Measurements from ENCODE around the gene CXorf58. TPM values are rescaled to one million over a fixed set of nuclear protein-coding genes. Genes with fewer than 3 reads are reported as not detected.
A peak's percentile ranks its signal among the peaks of the same experiment; 100 is the strongest.

The CXorf58 gene
- total and polyA plus RNA-seq, 2 donors (not counting 1 experiment from before 2014, with no cell fraction given), result 0.07 TPM; not detected in 1

DNA sequence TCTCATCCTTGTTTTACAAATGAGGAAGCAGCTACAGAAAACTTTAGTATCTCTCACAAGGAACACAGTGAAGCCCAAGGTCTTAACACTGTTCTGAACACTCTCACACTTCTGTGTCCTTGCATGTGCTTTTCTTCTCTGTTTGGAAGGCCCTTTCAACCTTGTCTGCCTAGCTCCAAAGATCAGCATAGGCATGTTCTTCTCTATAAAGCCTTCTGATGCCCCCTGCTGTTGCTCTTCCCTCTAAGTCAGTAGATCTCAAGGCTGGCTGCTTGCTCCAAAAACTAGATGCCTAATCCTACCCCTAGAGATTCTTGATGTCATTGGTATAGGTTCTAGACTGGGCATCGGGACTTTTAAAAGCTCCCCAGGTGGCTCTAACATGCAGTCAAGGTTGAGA is 6.0 kb upstream of the CXorf58 start:
- Histone ChIP-seq H3K9me3 (ENCODE audit: control extremely low read depth in 1 of 3, control insufficient read depth in 2 of 3, insufficient read depth in 1 of 3, low read length in 2 of 3) (no peaks in the 10 kb centered on the region), H3K36me3 (replicated peaks in 1 of 2; ENCODE audit: control extremely low read depth in 1 of 2, control insufficient read depth in 1 of 2, extremely low read depth in 1 of 2, insufficient read depth in 2 of 2, low read length in 1 of 2) (no peaks in the 10 kb centered on the region), H2AFZ (ENCODE audit: insufficient read depth, low read depth, low read length, poor library complexity, severe bottlenecking) (no peak overlapping the region), H3K4me2 (replicated peaks; ENCODE audit: low read depth, low read length, poor library complexity, severe bottlenecking) (peak overlapping the region; percentile 10), H3K27ac (ENCODE audit: low read length in 2 of 2) (peak overlapping the region in 1 of 2 donors; percentile 14), H3K79me2 (ENCODE audit: control insufficient read depth, insufficient read depth, low read length) (no peaks in the 10 kb centered on the region), H3K4me3 (ENCODE audit: control extremely low read depth in 1 of 5, extremely low read depth in 1 of 5, insufficient read depth in 1 of 5, low read depth in 2 of 5, low read length in 4 of 5) (no peak overlapping the region), H3K27me3 (replicated peaks in 1 of 4; ENCODE audit: control extremely low read depth in 1 of 4, control insufficient read depth in 3 of 4, insufficient read depth in 4 of 4, low read length in 3 of 4) (no peaks in the 10 kb centered on the region), H3K9ac (ENCODE audit: low read length) (no peak overlapping the region), H3K4me1 (ENCODE audit: control insufficient read depth in 2 of 2, insufficient read depth in 2 of 2, low read length in 2 of 2) (peaks cover 6 to 12% of the 10 kb centered on the region in 2 donors), H4K20me1 (ENCODE audit: control insufficient read depth, insufficient read depth, low read length, poor library complexity, severe bottlenecking) (no peaks in the 10 kb centered on the region)
- POLR2A ChIA-PET, result interaction anchor here (0.9 kb wide), 2 partner anchors 120 to 152 kb away, joined by 3 read pairs; no protein-coding TSS in a partner anchor
- intact Hi-C loops (cut with micrococcal nuclease), result loop anchor here (1.0 to 10.0 kb wide), 4 partner anchors 119 to 237 kb away; partner anchors contain the start of genes ACOT9, PRDX4 and SAT1
- peak; percentile 78 for ATAC-seq (ENCODE audit: low read depth)
- H3K4me1 Mint-ChIP-seq, result peaks cover 6% of the 10 kb centered on the region
- no peak overlapping the region for H3K27ac Mint-ChIP-seq
- no peaks in the 10 kb centered on the region for H3K27me3 Mint-ChIP-seq
- WGBS (ENCODE audit: insufficient coverage), result no CpG with 5 or more reads among the region's 1 CpG
- TF ChIP-seq, protein P1, sequence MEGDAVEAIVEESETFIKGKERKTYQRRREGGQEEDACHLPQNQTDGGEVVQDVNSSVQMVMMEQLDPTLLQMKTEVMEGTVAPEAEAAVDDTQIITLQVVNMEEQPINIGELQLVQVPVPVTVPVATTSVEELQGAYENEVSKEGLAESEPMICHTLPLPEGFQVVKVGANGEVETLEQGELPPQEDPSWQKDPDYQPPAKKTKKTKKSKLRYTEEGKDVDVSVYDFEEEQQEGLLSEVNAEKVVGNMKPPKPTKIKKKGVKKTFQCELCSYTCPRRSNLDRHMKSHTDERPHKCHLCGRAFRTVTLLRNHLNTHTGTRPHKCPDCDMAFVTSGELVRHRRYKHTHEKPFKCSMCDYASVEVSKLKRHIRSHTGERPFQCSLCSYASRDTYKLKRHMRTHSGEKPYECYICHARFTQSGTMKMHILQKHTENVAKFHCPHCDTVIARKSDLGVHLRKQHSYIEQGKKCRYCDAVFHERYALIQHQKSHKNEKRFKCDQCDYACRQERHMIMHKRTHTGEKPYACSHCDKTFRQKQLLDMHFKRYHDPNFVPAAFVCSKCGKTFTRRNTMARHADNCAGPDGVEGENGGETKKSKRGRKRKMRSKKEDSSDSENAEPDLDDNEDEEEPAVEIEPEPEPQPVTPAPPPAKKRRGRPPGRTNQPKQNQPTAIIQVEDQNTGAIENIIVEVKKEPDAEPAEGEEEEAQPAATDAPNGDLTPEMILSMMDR (IDR thresholded peaks at IDR 0.05), result no peak
- TF ChIP-seq EZH2 (IDR thresholded peaks at IDR 0.05; ENCODE audit: borderline replicate concordance, insufficient read depth, low read depth, low read length, poor library complexity, severe bottlenecking), result no peak
- H3K4me3 Mint-ChIP-seq, result no peak overlapping the region
- H3K9me3 Mint-ChIP-seq (ENCODE audit: insufficient read depth), result no peaks in the 10 kb centered on the region
- DNase-seq, result peak; percentile 70
- CTCF ChIA-PET, result interaction anchor here (0.6 to 4.2 kb wide), 50 partner anchors 10 to 1917 kb away, joined by 3 to 91 read pairs (median 5); partner anchors contain the start of genes ACOT9, PRDX4 and SAT1

DNA sequence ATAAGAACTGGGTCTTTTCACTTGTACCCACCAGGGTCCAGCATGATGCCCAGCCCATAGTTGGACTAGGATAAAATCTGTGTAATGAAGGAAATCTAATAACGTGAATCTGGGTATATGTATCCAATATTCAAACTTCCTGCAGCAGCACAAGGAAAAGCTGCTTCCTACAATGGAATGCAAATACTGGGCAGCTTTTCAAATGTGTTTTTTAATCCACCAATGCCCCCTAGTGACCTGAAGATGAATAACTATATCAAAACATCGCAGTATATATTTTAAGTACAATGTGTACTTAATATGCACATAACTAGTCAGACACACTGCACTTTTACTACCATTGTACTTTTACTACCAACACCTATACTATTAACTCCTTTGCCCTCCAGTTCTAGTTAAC is 5.4 kb upstream of the CXorf58 start:
- H3K27me3 Mint-ChIP-seq, result no peaks in the 10 kb centered on the region
- no peaks in the 10 kb centered on the region for H4K20me1 ChIP-seq (ENCODE audit: control insufficient read depth, insufficient read depth, low read length, poor library complexity, severe bottlenecking)
- ATAC-seq (ENCODE audit: low read depth), result peak; percentile 20
- no CpG with 5 or more reads among the region's 2 CpGs for WGBS (ENCODE audit: insufficient coverage)
- peaks cover 6 to 17% of the 10 kb centered on the region in 2 donors for H3K4me1 ChIP-seq (ENCODE audit: control insufficient read depth in 2 of 2, insufficient read depth in 2 of 2, low read length in 2 of 2)
- H3K27ac Mint-ChIP-seq, result no peak overlapping the region
- no peak overlapping the region for H3K4me3 ChIP-seq (ENCODE audit: control extremely low read depth in 1 of 5, extremely low read depth in 1 of 5, insufficient read depth in 1 of 5, low read depth in 2 of 5, low read length in 4 of 5)
- H2AFZ ChIP-seq (ENCODE audit: insufficient read depth, low read depth, low read length, poor library complexity, severe bottlenecking), result no peak overlapping the region
- intact Hi-C loops (cut with micrococcal nuclease), result loop anchor here (1.0 to 10.0 kb wide), 4 partner anchors 119 to 238 kb away; partner anchors contain the start of genes ACOT9, PRDX4 and SAT1
- CTCF ChIA-PET, result interaction anchor here (0.8 to 4.2 kb wide), 45 partner anchors 10 to 1917 kb away, joined by 3 to 91 read pairs (median 6); partner anchors contain the start of genes ACOT9, EIF2S3, PRDX4 and SAT1
- no peak overlapping the region for H3K9ac ChIP-seq (ENCODE audit: low read length)
- no peak overlapping the region for H3K4me3 Mint-ChIP-seq
- H3K9me3 ChIP-seq (ENCODE audit: control extremely low read depth in 1 of 3, control insufficient read depth in 2 of 3, insufficient read depth in 1 of 3, low read length in 2 of 3), result no peaks in the 10 kb centered on the region
- peaks cover 9% of the 10 kb centered on the region for H3K4me1 Mint-ChIP-seq
- no peak overlapping the region for H3K27ac ChIP-seq (ENCODE audit: low read length in 2 of 2)
- H3K9me3 Mint-ChIP-seq (ENCODE audit: insufficient read depth), result no peaks in the 10 kb centered on the region
- H3K36me3 ChIP-seq (replicated peaks in 1 of 2; ENCODE audit: control extremely low read depth in 1 of 2, control insufficient read depth in 1 of 2, extremely low read depth in 1 of 2, insufficient read depth in 2 of 2, low read length in 1 of 2), result no peaks in the 10 kb centered on the region
- no peaks in the 10 kb centered on the region for H3K79me2 ChIP-seq (ENCODE audit: control insufficient read depth, insufficient read depth, low read length)
- no peaks in the 10 kb centered on the region for H3K27me3 ChIP-seq (replicated peaks in 1 of 4; ENCODE audit: control extremely low read depth in 1 of 4, control insufficient read depth in 3 of 4, insufficient read depth in 4 of 4, low read length in 3 of 4)
- peak overlapping the region; percentile 10 for H3K4me2 ChIP-seq (replicated peaks; ENCODE audit: low read depth, low read length, poor library complexity, severe bottlenecking)
- peak; percentile 64 for DNase-seq
- TF ChIP-seq, protein P1 (IDR thresholded peaks at IDR 0.05), result peak; percentile 59
- TF ChIP-seq EZH2 (IDR thresholded peaks at IDR 0.05; ENCODE audit: borderline replicate concordance, insufficient read depth, low read depth, low read length, poor library complexity, severe bottlenecking), result no peak
- POLR2A ChIA-PET, result interaction anchor here (0.9 kb wide), 1 partner anchor 121 kb away, joined by 3 read pairs; no protein-coding TSS in a partner anchor
